ENCODE measurements around the gene NMRK1. TPM values are rescaled to one million over a fixed set of nuclear protein-coding genes. Genes with fewer than 3 reads are reported as not detected.

The NMRK1 gene
- total RNA-seq, 1 donor from 2014 or later: 8.8 TPM

DNA sequence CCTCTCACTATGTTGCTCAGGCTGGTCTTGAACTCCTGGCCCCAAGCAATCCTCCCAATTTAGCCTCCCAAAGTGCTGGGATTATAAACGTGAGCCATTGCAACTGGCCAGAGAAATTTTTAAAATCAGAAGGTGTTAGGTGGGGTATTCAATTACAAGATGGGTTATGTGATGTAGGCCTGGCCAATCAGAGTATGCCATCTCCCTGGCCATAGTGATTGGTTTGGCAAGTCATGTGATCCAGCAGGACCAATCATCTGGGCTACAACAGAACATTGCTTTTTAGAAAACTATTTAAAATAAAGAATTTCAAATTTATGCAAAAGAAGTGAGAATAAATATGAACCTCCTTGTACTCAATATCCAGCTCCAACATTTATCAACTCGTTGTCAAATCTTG, 22.4 kb downstream of the NMRK1 start:
- ATAC-seq (ENCODE audit: low read depth) (no peak), DNase-seq (no peak)
- Mint-ChIP-seq H3K4me3 (no peak overlapping the region), H3K36me3 (ENCODE audit: low read depth) (no peaks in the 10 kb centered on the region), H3K27me3 (no peaks in the 10 kb centered on the region), H3K4me1 (no peaks in the 10 kb centered on the region), H3K27ac (no peak overlapping the region), H3K9me3 (no peaks in the 10 kb centered on the region)
- intact Hi-C loops (cut with micrococcal nuclease): no loop called here
- CTCF ChIA-PET: no interaction called here
- TF ChIP-seq, protein P1, sequence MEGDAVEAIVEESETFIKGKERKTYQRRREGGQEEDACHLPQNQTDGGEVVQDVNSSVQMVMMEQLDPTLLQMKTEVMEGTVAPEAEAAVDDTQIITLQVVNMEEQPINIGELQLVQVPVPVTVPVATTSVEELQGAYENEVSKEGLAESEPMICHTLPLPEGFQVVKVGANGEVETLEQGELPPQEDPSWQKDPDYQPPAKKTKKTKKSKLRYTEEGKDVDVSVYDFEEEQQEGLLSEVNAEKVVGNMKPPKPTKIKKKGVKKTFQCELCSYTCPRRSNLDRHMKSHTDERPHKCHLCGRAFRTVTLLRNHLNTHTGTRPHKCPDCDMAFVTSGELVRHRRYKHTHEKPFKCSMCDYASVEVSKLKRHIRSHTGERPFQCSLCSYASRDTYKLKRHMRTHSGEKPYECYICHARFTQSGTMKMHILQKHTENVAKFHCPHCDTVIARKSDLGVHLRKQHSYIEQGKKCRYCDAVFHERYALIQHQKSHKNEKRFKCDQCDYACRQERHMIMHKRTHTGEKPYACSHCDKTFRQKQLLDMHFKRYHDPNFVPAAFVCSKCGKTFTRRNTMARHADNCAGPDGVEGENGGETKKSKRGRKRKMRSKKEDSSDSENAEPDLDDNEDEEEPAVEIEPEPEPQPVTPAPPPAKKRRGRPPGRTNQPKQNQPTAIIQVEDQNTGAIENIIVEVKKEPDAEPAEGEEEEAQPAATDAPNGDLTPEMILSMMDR (IDR thresholded peaks at IDR 0.05): no peak
- POLR2A ChIA-PET: no interaction called here

DNA sequence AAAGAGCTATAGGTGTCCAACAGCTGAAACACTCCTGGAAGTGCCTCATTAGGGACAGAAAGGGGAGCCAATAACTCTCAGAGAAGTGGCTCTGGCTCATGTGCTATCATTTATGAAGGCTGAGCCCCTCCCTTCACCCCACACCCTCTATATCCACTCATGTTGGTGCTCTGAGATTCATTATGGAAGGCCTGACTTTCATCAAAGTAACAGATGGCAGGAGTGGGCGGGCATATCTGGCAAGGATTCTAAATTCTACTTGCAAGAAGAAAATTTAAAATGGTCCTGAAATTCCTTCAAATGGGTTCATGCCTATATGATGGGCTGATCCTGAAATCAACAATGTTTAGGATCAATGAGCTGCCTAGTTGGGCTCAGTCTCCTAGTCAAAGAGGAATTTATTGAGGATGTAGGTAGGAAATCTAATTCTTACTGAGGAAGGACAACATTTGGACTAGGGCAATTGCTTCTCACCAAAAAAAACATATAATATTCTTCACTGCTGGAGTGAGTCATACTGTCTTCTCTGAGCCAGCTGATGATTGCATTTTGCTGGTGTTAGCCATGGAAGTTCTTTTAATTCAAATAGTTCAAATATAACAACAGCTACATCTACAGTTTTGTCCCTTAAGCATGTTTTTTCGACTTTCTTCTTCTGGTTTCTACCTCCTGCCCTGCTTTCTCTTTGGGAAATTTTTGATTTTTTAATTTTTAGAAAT, 23.5 kb downstream of the NMRK1 start:
- H3K4me1 Mint-ChIP-seq: no peaks in the 10 kb centered on the region
- CTCF ChIA-PET: interaction anchor here (1.1 to 1.3 kb wide), 2 partner anchors 11 to 292 kb away, joined by 3 read pairs; no protein-coding TSS in a partner anchor
- ATAC-seq (ENCODE audit: low read depth): no peak
- H3K27ac Mint-ChIP-seq: no peak overlapping the region
- POLR2A ChIA-PET: no interaction called here
- no peaks in the 10 kb centered on the region for H3K36me3 Mint-ChIP-seq (ENCODE audit: low read depth)
- no peak overlapping the region for H3K4me3 Mint-ChIP-seq
- no peaks in the 10 kb centered on the region for H3K27me3 Mint-ChIP-seq
- intact Hi-C loops (cut with micrococcal nuclease): no loop called here
- H3K9me3 Mint-ChIP-seq: no peaks in the 10 kb centered on the region
- TF ChIP-seq, protein P1 (IDR thresholded peaks at IDR 0.05): no peak
- DNase-seq: no peak

DNA sequence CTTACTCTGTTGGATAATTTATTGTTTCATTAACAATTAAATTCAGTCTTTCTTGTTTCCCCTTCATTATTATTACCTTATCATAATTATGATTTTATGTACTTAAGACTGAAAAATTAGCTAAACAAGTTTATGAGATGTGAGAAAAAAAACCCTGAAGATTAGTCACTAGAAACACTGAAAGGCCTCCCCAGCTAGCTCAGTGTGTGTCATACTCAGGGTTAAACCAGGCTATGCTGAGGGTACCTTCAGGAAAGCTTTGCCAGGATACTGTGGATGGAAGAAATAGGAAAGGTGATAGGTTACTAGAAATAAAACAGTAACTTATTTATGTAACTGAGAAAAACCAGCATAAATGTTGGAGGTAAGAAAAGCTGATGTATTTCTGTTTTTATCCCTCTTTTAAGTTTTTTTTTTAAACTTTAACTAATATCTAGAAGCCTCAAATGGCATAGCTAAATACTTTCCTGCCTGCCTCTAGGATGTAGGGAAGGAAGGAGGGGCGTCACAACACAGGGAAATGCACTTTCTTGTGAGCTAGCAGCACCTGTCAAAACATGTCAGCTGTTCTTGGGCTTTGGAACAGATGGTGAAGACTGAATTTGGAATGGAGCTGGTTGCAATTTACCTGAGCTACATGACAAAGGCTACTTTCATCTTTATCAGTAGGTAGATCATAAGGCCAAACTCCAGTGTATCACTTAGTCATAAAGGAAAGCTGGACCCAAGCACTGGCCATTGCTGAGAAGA, 24.2 kb downstream of the NMRK1 start:
- TF ChIP-seq, protein P1 (IDR thresholded peaks at IDR 0.05): no peak
- DNase-seq (no peak), ATAC-seq (ENCODE audit: low read depth) (no peak)
- no peak overlapping the region for H3K27ac Mint-ChIP-seq
- H3K4me3 Mint-ChIP-seq: no peak overlapping the region
- no peaks in the 10 kb centered on the region for H3K36me3 Mint-ChIP-seq (ENCODE audit: low read depth)
- no peaks in the 10 kb centered on the region for H3K27me3 Mint-ChIP-seq
- H3K9me3 Mint-ChIP-seq: no peaks in the 10 kb centered on the region
- ChIA-PET CTCF (interaction anchor here (1.1 to 1.3 kb wide), 2 partner anchors 11 to 292 kb away, joined by 3 read pairs; no protein-coding TSS in a partner anchor), POLR2A (no interaction called here)
- intact Hi-C loops (cut with micrococcal nuclease): no loop called here
- no peaks in the 10 kb centered on the region for H3K4me1 Mint-ChIP-seq

DNA sequence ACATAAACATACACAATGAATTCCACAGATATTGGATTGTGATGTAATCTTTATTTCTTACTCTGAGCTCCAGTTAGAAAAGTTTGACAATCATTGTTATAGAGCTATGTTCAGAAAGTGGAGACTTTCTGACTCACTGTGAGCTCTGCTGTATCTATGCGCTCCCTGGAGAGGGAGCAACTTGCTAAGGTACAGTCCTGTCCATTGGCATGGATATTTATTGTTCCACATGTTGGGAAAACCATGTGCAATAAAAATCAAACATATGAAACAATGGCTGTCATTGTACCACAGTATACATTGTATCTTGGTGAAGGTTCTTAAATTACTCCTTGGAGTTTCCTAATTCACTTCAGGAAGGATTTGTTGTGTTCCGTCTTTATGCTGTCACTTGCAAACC, 26.8 kb downstream of the NMRK1 start:
- H3K9me3 Mint-ChIP-seq: no peaks in the 10 kb centered on the region
- CTCF ChIA-PET: no interaction called here
- H3K27me3 Mint-ChIP-seq: no peaks in the 10 kb centered on the region
- DNase-seq: no peak
- H3K27ac Mint-ChIP-seq: no peak overlapping the region
- H3K4me3 Mint-ChIP-seq: no peak overlapping the region
- H3K36me3 Mint-ChIP-seq (ENCODE audit: low read depth): no peaks in the 10 kb centered on the region
- POLR2A ChIA-PET: no interaction called here
- intact Hi-C loops (cut with micrococcal nuclease): no loop called here
- ATAC-seq (ENCODE audit: low read depth): no peak
- H3K4me1 Mint-ChIP-seq: peaks cover 1% of the 10 kb centered on the region
- TF ChIP-seq, protein P1 (IDR thresholded peaks at IDR 0.05): no peak

DNA sequence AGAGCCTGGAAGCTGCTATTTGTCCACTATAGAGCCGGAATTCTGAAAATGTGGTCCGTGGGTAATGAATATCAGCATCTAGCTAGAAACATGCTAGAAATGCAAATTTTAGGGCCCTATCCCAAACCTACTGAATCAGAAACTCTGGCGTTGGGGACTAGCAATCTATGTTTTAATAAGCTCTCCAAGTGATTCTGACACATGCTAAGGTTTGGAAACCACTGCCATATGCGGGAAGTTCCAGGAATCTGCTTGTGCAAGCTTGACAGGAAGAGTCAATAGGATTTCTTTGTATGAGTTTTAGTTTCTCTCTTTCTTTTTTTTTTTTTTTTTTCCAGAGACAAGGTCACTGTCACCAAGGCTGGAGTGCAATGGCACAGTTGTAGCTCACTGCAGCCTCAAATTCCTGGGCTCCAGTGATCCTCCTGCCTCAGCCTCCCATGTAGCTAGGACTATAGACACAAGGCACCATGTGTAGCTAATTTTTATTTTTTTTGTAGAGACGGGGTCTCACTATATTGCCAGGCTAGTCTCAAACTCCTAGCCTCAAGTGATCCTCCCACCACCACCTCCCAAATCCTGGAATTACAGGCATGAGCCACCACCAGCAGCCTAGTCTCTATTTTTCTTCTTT, 33.5 kb downstream of the NMRK1 start:
- DNase-seq (no peak), ATAC-seq (ENCODE audit: low read depth) (no peak)
- H3K9me3 Mint-ChIP-seq: no peaks in the 10 kb centered on the region
- H3K4me1 Mint-ChIP-seq: peaks cover 30% of the 10 kb centered on the region
- TF ChIP-seq, protein P1 (IDR thresholded peaks at IDR 0.05): no peak
- H3K27ac Mint-ChIP-seq: peak overlapping the region; percentile 74
- H3K4me3 Mint-ChIP-seq: no peak overlapping the region
- POLR2A ChIA-PET: interaction anchor here (0.5 to 2.4 kb wide), 6 partner anchors 27 to 102 kb away, joined by 3 to 24 read pairs (median 6); partner anchors contain the start of genes C9orf40, CARNMT1, NMRK1 and OSTF1
- no peaks in the 10 kb centered on the region for H3K27me3 Mint-ChIP-seq
- no peaks in the 10 kb centered on the region for H3K36me3 Mint-ChIP-seq (ENCODE audit: low read depth)
- intact Hi-C loops (cut with micrococcal nuclease): loop anchor here (1.0 to 2.0 kb wide), 2 partner anchors 22 to 26 kb away; partner anchors contain the start of gene CARNMT1
- CTCF ChIA-PET: interaction anchor here (0.8 to 1.8 kb wide), 4 partner anchors 24 to 278 kb away, joined by 3 to 4 read pairs (median 4); no protein-coding TSS in a partner anchor
